ENCODE results near the gene DDR1.

The DDR1 gene

GRCh38 chr6:30889496-30889885 is 5.2 kb downstream of the DDR1 start:
- ATAC-seq, result no peak

GRCh38 chr6:30889921-30890645 is 5.8 kb downstream of the DDR1 start:
- ATAC-seq, result no peak
- TF ChIP-seq RARB (CRISPR knock-in tag; IDR thresholded peaks at IDR 0.05) (no peak), TOX (CRISPR knock-in tag; IDR thresholded peaks at IDR 0.05; ENCODE audit: borderline replicate concordance) (no peak), ISL1 (CRISPR knock-in tag; IDR thresholded peaks at IDR 0.05) (no peak), SNAI2 (CRISPR knock-in tag; IDR thresholded peaks at IDR 0.05) (no peak)

More at GRCh38 chr6:30889496-30889885, 5.2 kb downstream of the DDR1 start:
- TF ChIP-seq TSHZ2 (CRISPR knock-in tag; IDR thresholded peaks at IDR 0.05) (no peak), BACH2 (CRISPR knock-in tag; IDR thresholded peaks at IDR 0.05; ENCODE audit: borderline replicate concordance) (no peak), CSRNP3 (CRISPR knock-in tag; IDR thresholded peaks at IDR 0.05) (no peak), PATZ1 (CRISPR knock-in tag; IDR thresholded peaks at IDR 0.05; ENCODE audit: borderline replicate concordance) (no peak), ARNTL (CRISPR knock-in tag; IDR thresholded peaks at IDR 0.05; ENCODE audit: borderline replicate concordance, low read depth) (no peak), ISL1 (CRISPR knock-in tag; IDR thresholded peaks at IDR 0.05) (no peak), ZNF70 (CRISPR knock-in tag; IDR thresholded peaks at IDR 0.05) (no peak), ZC3H10 (CRISPR knock-in tag; IDR thresholded peaks at IDR 0.05) (no peak), CREB5 (CRISPR knock-in tag; IDR thresholded peaks at IDR 0.05; ENCODE audit: low read depth) (no peak), ESRRG (CRISPR knock-in tag; IDR thresholded peaks at IDR 0.05) (no peak)

GRCh38 chr6:30890646-30891449 is 6.5 kb downstream of the DDR1 start:
- TF ChIP-seq ISL1 (CRISPR knock-in tag; IDR thresholded peaks at IDR 0.05) (no peak), ESRRG (CRISPR knock-in tag; IDR thresholded peaks at IDR 0.05) (no peak), ZC3H10 (CRISPR knock-in tag; IDR thresholded peaks at IDR 0.05) (no peak), SNAI2 (CRISPR knock-in tag; IDR thresholded peaks at IDR 0.05) (no peak), ZNF70 (CRISPR knock-in tag; IDR thresholded peaks at IDR 0.05) (no peak), OSR1 (CRISPR knock-in tag; IDR thresholded peaks at IDR 0.05) (no peak)
- ATAC-seq, result no peak

- no peak for ATAC-seq
- TF ChIP-seq OSR1 (CRISPR knock-in tag; IDR thresholded peaks at IDR 0.05), result no peak
- no peak for TF ChIP-seq ZNF8 (CRISPR knock-in tag; IDR thresholded peaks at IDR 0.05)
- no peak for TF ChIP-seq CSDC2 (CRISPR knock-in tag; IDR thresholded peaks at IDR 0.05)
- TF ChIP-seq ZNF565 (CRISPR knock-in tag; conservative IDR thresholded peaks at IDR 0.05; ENCODE audit: low read depth), result no peak
- TF ChIP-seq BACH2 (CRISPR knock-in tag; IDR thresholded peaks at IDR 0.05; ENCODE audit: borderline replicate concordance), result no peak
- no peak for TF ChIP-seq PPARA (CRISPR knock-in tag; IDR thresholded peaks at IDR 0.05; ENCODE audit: borderline replicate concordance)
- no peak for TF ChIP-seq ZC3H10 (CRISPR knock-in tag; IDR thresholded peaks at IDR 0.05)
- TF ChIP-seq ZFP30 (CRISPR knock-in tag; IDR thresholded peaks at IDR 0.05), result no peak
- TF ChIP-seq ESRRG (CRISPR knock-in tag; IDR thresholded peaks at IDR 0.05), result no peak
- no peak for TF ChIP-seq ZFP3 (CRISPR knock-in tag; IDR thresholded peaks at IDR 0.05)
- no peak for TF ChIP-seq POU6F1 (CRISPR knock-in tag; IDR thresholded peaks at IDR 0.05; ENCODE audit: borderline replicate concordance, low read depth)
- TF ChIP-seq CSRNP3 (CRISPR knock-in tag; IDR thresholded peaks at IDR 0.05), result no peak
- no peak for TF ChIP-seq RARB (CRISPR knock-in tag; IDR thresholded peaks at IDR 0.05)
- no peak for TF ChIP-seq PATZ1 (CRISPR knock-in tag; IDR thresholded peaks at IDR 0.05; ENCODE audit: borderline replicate concordance)
- TF ChIP-seq ISL1 (CRISPR knock-in tag; IDR thresholded peaks at IDR 0.05), result no peak
Measured at GRCh38 chr6:30891450-30891723, 7.1 kb downstream of the DDR1 start.
